Hepatocyte (in vitro differentiated cells): ENCODE results near the gene SPATS2. TPM values are rescaled to one million over a fixed set of nuclear protein-coding genes. Genes with fewer than 3 reads are reported as not detected.

Source experiments
- DNase-seq: peaks from one replicate; pipeline ENCODE4 v3.0.0-alpha.2; 2016; ENCODE audit warnings: low spot score
- H2AFZ ChIP-seq: fragments of 200-600 bp; sonication (generic); 2 replicates; pipeline ENCODE4 v1.6.0; 2016; ENCODE audit warnings: antibody characterized with exemption, mild to moderate bottlenecking
- H3K27ac ChIP-seq: fragments of 200-600 bp; sonication (generic); 2 replicates; pipeline ENCODE4 v1.5.1; 2016; ENCODE audit warnings: mild to moderate bottlenecking
- H3K27me3 ChIP-seq: fragments of 200-600 bp; sonication (generic); 2 replicates; pipeline ENCODE4 v1.6.1; 2016
- H3K36me3 ChIP-seq: fragments of 200-600 bp; sonication (generic); replicated peaks from 2 replicates; pipeline ENCODE4 v1.5.1; 2016; ENCODE audit warnings: low read depth; ENCODE audit not compliant: insufficient read depth
- H3K4me1 ChIP-seq: fragments of 200-600 bp; sonication (generic); 2 replicates; pipeline ENCODE4 v1.5.1; 2016; ENCODE audit warnings: mild to moderate bottlenecking, moderate library complexity; ENCODE audit not compliant: insufficient read depth
- H3K4me2 ChIP-seq: fragments of 200-600 bp; sonication (generic); 2 replicates; pipeline ENCODE4 v1.6.0; 2016
- H3K4me3 ChIP-seq: fragments of 200-600 bp; sonication (generic); 2 replicates; pipeline ENCODE4 v1.5.1; 2016; ENCODE audit warnings: mild to moderate bottlenecking
- H3K79me2 ChIP-seq: fragments of 200-600 bp; sonication (generic); 2 replicates; pipeline ENCODE4 v1.6.0; 2017; ENCODE audit warnings: mild to moderate bottlenecking
- H3K9me2 ChIP-seq: fragments of 200-600 bp; sonication (generic); replicated peaks from 2 replicates; pipeline ENCODE4 v1.6.0; 2017; ENCODE audit warnings: mild to moderate bottlenecking; ENCODE audit not compliant: insufficient read depth
- H3K9me3 ChIP-seq: fragments of 200-600 bp; sonication (generic); 2 replicates; pipeline ENCODE4 v1.5.1; 2016; ENCODE audit warnings: low read depth, mild to moderate bottlenecking
- H4K20me1 ChIP-seq: fragments of 200-600 bp; sonication (generic); 2 replicates; pipeline ENCODE4 v1.6.0; 2016; ENCODE audit warnings: mild to moderate bottlenecking; ENCODE audit not compliant: insufficient read depth, poor library complexity, severe bottlenecking
- CTCF ChIP-seq: fragments of 200-600 bp; sonication (generic); IDR thresholded peaks from 2 replicates; pipeline ENCODE4 v1.5.1; 2016; ENCODE audit warnings: antibody characterized with exemption, mild to moderate bottlenecking; ENCODE audit not compliant: poor library complexity
- EZH2 ChIP-seq: fragments of 200-600 bp; sonication (generic); IDR thresholded peaks from 2 replicates; pipeline ENCODE4 v1.6.1; 2016; ENCODE audit warnings: antibody characterized with exemption, mild to moderate bottlenecking, borderline replicate concordance
- EZH2phosphoT487 ChIP-seq: fragments of 200-600 bp; sonication (generic); IDR thresholded peaks from one replicate; pipeline ENCODE4 v1.6.1; 2018; ENCODE audit warnings: antibody characterized with exemption, mild to moderate bottlenecking, low read depth, moderate library complexity; ENCODE audit not compliant: unreplicated experiment, severe bottlenecking
- WGBS: methylation state at CpG from one replicate; pipeline ENCODE4 v1.1.6; 2016; ENCODE audit warnings: low lambda C conversion rate; ENCODE audit errors: missing lambda C conversion rate; 5-methylcytosine and 5-hydroxymethylcytosine counted together
- polyA plus RNA-seq: library from polyadenylated mRNA; unstranded; fragments of >200 nt; fragmentation: Nextera tagmentation; extraction: Ambion mirVana; gene quantifications from 2 replicates; pipeline ENCODE4 v1.2.1, GENCODE V29; 2016
- total RNA-seq: library from RNA; depleted of rRNA; stranded (reverse); fragments of >200 nt; gene quantifications from 2 replicates; pipeline ENCODE4 v1.2.3, GENCODE V29; 2014

Gene SPATS2
- total and polyA plus RNA-seq, 2 experiments from 2014 or later, result 24.9 to 39.8 TPM

DNA sequence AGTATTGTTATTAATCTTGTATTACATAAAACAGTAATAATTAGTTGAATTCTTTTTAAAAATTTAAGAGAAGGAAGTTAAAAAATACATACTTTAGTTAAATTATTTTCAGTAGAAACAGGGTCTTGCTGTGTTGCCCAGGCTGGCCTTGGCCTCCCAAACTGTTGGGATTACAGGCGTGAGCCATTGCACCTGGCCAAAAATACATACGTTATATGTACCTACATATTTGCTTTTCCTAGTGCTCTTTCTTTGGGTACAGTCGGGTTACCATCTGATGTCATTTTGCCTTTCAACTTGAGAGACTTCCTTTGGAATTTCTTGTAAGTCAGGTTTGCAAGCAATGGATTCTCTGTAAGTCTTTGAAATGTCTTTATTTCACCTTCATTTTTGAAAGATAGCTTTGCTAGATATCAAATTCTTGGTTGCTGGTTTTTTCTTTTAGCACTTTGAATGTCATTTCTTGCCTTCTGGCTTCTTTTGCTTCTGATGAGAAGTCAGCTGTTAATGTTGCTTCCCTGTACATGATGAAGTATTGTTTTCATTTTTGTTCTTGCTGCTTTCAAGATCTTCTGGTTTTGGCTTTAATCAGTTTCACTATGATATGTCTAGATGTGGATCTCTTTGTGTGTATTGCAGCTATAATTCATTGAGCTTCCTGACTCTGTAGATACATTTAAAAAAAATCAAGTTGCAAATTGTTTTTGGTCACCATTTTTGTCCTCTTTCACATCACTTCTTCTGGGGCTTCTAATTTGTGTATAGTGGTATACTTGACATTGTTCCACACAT is 84.4 kb downstream of the SPATS2 start:
- H2AFZ ChIP-seq, result no peak overlapping the region
- no peaks in the 10 kb centered on the region for H3K27me3 ChIP-seq
- DNase-seq, result no peak
- no peaks in the 10 kb centered on the region for H3K4me1 ChIP-seq
- no peak for TF ChIP-seq EZH2
- no peak for TF ChIP-seq EZH2phosphoT487
- TF ChIP-seq CTCF, result no peak
- WGBS, result 87% methylated on average over 3 of the region's 3 CpGs
- no peaks in the 10 kb centered on the region for H3K9me3 ChIP-seq
- H3K27ac ChIP-seq, result no peak overlapping the region
- H3K4me3 ChIP-seq, result no peak overlapping the region
- H3K79me2 ChIP-seq, result peaks cover 73% of the 10 kb centered on the region
- H4K20me1 ChIP-seq, result no peaks in the 10 kb centered on the region
- no peaks in the 10 kb centered on the region for H3K9me2 ChIP-seq
- H3K36me3 ChIP-seq, result no peaks in the 10 kb centered on the region
- no peak overlapping the region for H3K4me2 ChIP-seq

- WGBS, result 100% methylated on average over 6 of the region's 6 CpGs
- no peak for DNase-seq
- Histone ChIP-seq H3K36me3 (no peaks in the 10 kb centered on the region), H2AFZ (no peak overlapping the region), H3K9me3 (no peaks in the 10 kb centered on the region), H3K79me2 (peaks cover 67% of the 10 kb centered on the region), H3K27ac (no peak overlapping the region), H3K4me2 (no peak overlapping the region), H3K27me3 (no peaks in the 10 kb centered on the region), H3K4me1 (no peaks in the 10 kb centered on the region), H4K20me1 (no peaks in the 10 kb centered on the region), H3K4me3 (no peak overlapping the region), H3K9me2 (no peaks in the 10 kb centered on the region)
- no peak for TF ChIP-seq EZH2
- no peak for TF ChIP-seq CTCF
- no peak for TF ChIP-seq EZH2phosphoT487
These were observed 88.2 kb downstream of the SPATS2 start for GRCh38 chr12:49455501-49455900.

- H3K79me2 ChIP-seq, result peaks cover 60% of the 10 kb centered on the region
- 91% methylated on average over 2 of the region's 2 CpGs for WGBS
These were observed 88.9 kb downstream of the SPATS2 start for GRCh38 chr12:49456131-49456679.

More at GRCh38 chr12:49456131-49456679, 88.9 kb downstream of the SPATS2 start:
- Histone ChIP-seq H3K4me2 (no peak overlapping the region), H2AFZ (no peak overlapping the region), H3K36me3 (no peaks in the 10 kb centered on the region), H3K27ac (no peak overlapping the region), H3K27me3 (no peaks in the 10 kb centered on the region), H3K9me3 (no peaks in the 10 kb centered on the region), H3K4me1 (no peaks in the 10 kb centered on the region), H3K9me2 (no peaks in the 10 kb centered on the region), H4K20me1 (no peaks in the 10 kb centered on the region), H3K4me3 (no peak overlapping the region)
- TF ChIP-seq EZH2phosphoT487 (no peak), CTCF (no peak), EZH2 (no peak)
- no peak for DNase-seq
